Panc1 (cell line): Measurements from ENCODE around the gene CEP44.

Source experiments
- CTCF ChIP-seq: fragments of 450-650 bp; IDR thresholded peaks from 2 replicates; pipeline ENCODE4 v1.5.1; 2017; ENCODE audit warnings: mild to moderate bottlenecking
- POLR2AphosphoS5 ChIP-seq: IDR thresholded peaks from 2 replicates; pipeline ENCODE4 v1.6.1; 2012; ENCODE audit warnings: mild to moderate bottlenecking, low read depth, low read length, moderate library complexity
- REST ChIP-seq, 2 experiments: IDR thresholded peaks; 2 replicates each; pipeline ENCODE4 v1.6.1; 2011 to 2012; ENCODE audit warnings: low read depth in 2 of 2, control low read depth in 1 of 2, low read length in 1 of 2, mild to moderate bottlenecking in 1 of 2, moderate library complexity in 1 of 2; ENCODE audit not compliant: insufficient read depth in 1 of 2
- SIN3A ChIP-seq: IDR thresholded peaks from 2 replicates; pipeline ENCODE4 v1.6.1; 2012; ENCODE audit warnings: low read depth, mild to moderate bottlenecking, low read length, moderate library complexity, borderline replicate concordance; ENCODE audit not compliant: insufficient read depth
- TCF7L2 ChIP-seq: IDR thresholded peaks from 2 replicates; pipeline ENCODE4 v1.6.1; 2011; ENCODE audit warnings: mild to moderate bottlenecking, low read depth, low read length, inconsistent platforms

GRCh38 chr4:174260099-174260498 lies 23.6 kb upstream of the CEP44 start:
- TF ChIP-seq CTCF (no peak), REST (IDR thresholded peaks at IDR 0.05; ENCODE audit: insufficient read depth in 1 of 2, low read depth in 2 of 2, low read length in 1 of 2) (no peak), POLR2AphosphoS5 (no peak), TCF7L2 (no peak), SIN3A (no peak)
